Stimulated activated CD8-positive, alpha-beta memory T cell treated with anti-CD3 and anti-CD28 coated beads, Interleukin-12 subunit alpha, Interleukin-12 subunit beta, amount 100 ng/mL, for 24 hours (primary cell): ENCODE results near the gene TM4SF5.
"Not testable (repeated sequence)": the region's sequence is repeated elsewhere in the genome, so short reads cannot be mapped to it uniquely, and the experiment has no call there.

ENCODE experiments used
- DNase-seq: peaks from one replicate; pipeline ENCODE4 v3.0.0-alpha.2; 2020; ENCODE audit errors: extremely low read depth

The TM4SF5 gene

DNA sequence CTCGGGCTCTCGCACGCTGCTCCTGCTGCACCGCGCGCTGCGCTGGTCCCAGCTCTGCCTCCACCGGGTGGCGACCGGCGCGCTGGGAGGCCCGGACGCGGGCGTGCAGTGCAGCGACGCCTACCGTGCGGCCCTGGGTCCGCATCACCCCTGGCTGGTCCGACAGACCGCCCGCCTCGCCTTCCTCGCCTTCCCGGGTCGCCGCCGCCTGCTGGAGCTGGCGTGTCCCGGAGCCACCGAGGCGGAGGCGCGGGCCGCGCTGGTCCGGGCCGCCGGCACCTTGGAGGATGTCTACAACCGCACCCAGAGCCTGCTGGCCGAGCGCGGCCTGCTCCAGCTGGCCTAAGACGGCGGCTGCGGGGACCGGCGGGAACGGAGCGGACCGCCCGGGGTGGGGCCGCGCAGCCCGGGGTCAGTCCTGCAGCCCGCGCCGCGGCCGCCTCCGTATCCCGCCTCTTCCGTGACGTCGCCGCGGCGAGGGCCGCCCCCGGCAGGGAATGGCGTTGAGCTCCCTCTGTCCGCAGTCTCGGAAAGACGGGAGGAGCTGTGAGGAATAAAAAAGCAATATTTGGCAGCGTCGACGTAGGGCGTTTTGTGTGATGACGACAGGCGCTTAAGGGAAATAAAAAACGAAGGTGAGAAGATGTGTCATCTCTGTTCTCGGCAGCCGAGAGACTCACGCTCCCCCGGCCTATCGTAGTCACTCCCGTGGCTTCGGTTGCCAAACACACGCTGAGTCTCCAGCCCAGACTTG lies 18.4 kb downstream of the TM4SF5 start:
- DNase-seq = peak; percentile 52

DNA sequence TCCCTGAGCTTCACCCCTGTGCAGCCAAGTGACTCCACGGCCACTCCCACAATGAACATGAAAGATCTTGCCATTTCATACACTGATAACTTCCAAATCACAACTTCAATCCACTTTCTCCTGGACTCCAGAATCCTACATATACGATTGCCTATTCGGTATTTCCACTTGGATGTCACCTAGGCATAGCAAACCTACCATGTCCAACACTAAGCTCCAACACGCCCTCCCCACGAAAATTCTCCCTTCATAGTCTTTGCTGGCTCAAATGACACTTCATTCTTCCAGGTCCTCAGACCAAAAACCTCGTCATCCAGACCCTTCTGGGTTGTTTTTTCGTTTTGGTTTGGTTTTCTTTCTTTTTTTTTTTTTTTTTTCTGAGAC lies 19.0 kb downstream of the TM4SF5 start:
- DNase-seq = no peak

DNA sequence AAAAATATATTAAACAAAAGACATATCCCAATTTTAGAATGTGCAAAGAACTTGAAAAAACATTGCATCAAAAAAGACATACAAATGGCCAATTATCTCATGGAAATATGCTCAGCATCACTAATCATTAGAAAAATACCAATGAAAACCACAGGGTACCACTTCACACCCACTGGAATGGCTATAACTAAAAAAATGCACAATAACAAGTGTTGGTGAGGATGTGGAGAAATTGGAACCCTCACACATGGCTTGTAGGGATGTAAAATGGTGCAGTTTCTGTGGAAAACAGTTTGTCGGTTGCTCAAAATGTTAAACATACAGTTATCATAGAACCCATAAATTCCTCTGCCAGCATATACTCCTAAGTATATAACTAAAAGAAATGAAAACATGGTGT lies 23.5 kb downstream of the TM4SF5 start:
- no peak for DNase-seq

DNA sequence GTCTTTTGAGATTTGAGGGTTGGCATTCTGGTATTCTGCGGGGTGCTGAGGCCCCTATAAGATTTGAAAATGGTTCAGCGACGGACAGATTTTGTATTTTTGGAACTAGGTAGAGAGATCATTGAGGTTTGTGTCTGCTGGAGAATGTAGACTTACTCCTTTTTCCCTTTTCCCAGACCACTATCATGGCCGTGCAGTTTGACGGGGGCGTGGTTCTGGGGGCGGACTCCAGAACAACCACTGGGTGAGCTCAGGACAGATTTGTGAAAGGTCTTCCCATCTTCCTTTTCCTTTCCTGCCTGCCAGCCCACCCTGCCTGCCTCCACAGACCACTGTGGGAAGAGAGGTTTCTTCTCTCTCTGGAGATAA lies 24.9 kb downstream of the TM4SF5 start:
- no peak for DNase-seq

DNA sequence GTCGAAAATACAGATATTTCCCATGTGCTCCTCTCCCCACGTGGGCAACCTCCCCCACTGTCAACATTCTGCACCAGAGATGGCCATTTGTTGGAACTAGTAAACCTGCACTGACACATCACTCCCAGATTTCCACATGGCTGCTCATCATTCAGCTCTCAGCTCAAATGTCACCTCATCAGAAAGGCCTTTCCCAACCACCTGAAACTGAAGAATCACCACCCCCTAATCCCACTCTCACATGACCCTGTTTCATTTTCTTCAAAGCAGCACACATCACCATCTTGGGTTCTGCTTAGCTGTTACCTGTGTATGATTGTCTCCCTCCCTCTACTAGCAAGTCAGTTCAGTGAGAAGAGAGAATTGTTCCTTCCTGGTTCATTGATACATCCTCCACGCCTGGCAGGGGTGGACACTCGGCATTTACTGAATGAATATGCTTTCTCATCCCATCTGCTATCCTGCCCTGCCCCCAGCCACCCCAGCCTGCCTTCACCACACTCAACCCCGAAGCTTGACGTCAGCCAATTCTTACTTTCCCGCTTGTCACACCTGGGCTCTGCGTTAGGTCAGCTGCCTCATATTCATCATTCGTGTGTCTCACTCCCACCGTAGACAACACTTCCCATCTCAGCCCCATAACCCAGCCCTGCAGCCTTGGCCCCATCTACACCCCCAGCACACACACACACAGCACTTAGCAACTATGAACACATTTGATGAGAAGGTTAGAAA lies 28.9 kb downstream of the TM4SF5 start:
- DNase-seq = no peak

DNA sequence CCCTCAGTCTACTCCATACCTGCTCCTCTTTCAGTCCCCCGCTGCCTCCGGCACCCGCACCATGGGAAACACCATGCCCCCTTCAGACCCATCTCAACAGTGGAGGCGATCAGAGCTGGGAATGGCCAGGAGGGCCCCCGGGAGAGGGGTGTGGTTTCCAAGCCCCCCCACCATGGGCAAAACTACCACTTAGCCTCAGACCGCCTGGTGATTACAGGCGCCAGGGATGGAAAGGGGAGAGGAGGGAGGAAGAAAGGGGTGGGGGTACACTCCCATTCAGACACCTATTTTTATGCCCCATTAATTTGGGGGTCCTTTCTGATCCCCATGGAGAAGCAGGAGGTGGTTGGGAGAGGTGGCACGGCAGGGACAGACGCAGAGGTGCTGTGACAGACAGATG lies 30.5 kb downstream of the TM4SF5 start, which contains the start of gene C17orf114:
Gene C17orf114 (minus strand): TSS at position 101 of the 400 bp plus-strand sequence.
- no peak for DNase-seq

DNA sequence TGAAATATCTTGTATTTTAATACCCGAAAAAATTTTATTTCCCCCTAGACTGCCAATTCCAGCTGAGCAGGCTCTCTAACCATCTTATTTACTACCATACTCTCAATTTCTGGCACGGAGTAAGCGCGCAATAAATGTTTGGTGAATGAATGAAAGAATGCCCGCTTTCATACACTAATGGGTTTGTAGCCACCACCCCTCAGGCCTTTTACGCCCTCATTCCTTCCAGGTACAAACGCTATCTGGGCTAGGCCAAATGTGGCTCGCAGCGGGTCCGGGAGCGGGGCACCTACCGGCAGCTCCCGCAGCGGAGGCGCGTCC lies 34.7 kb downstream of the TM4SF5 start:
- DNase-seq = no peak

DNA sequence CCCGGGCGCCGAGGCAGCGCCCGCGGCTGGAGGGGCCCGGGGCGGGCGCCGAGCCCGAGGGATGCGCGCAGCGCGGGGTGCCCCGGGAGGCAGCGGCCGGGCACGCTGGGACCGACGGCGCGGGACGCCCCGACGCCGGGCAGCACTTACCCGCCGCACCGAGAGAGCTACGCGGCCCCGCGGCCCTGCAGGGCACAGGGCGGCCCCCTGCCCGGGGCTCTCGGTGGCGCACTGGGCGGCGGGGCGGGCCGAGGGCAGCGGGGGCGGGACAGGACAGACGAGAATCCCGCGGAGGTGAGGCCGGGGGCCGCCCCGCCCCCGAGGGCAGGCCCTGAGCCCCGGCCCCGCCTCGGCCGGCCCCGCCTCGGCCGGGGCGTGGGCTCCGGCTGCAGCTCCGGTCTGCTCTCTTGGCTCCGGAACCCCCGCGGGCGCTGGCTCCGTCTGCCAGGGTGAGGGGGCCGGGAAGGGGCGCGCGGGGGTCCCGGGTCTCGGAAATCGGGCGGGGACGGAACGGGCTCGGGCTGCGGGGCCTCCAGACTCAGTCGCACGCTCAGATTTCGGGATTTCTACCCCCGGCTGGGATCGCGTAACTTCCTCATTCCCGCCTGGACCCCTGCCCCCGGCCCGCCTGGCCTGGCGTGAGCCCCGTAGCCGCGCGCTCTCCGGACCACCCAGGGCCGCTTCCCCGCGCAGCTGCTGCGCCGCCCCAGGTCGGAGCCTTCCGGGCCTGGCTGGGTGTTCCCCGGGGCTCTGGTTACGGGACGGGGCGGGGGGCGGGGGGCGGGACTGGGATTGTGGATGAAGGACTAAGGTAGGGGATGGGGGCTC lies 35.3 kb downstream of the TM4SF5 start, which contains the start of gene PLD2:
Gene PLD2 (plus strand): TSS at position 376 of the 828 bp plus-strand sequence. CDS start 621 bp downstream, outside the sequence.
- peak; percentile 73 for DNase-seq

DNA sequence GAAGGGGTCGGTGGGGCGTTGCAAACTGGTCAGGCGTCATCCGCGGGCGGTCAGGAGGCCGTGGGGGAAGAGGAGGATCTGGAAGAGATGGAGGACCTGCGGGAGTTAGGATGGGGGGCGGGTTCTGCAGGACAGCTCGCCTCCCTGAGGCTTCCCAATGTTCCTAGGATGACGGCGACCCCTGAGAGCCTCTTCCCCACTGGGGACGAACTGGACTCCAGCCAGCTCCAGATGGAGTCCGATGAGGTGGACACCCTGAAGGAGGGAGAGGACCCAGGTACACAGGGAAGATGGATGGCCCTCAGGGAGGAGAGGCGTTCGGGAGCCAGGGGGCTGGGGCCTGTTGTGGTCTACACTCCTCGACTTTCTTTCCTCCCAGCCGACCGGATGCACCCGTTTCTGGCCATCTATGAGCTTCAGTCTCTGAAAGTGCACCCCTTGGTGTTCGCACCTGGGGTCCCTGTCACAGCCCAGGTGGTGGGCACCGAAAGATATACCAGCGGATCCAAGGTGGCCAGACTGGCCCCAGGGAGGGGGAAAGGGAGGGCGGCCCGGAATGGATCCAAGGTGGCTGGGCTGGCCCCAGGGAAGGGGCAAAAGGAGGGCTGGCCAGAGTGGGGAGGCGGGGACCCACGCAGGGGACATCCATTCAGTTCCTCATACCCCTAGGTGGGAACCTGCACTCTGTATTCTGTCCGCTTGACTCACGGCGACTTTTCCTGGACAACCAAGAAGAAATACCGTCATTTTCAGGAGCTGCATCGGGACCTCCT lies 36.1 kb downstream of the TM4SF5 start:
- DNase-seq = no peak

DNA sequence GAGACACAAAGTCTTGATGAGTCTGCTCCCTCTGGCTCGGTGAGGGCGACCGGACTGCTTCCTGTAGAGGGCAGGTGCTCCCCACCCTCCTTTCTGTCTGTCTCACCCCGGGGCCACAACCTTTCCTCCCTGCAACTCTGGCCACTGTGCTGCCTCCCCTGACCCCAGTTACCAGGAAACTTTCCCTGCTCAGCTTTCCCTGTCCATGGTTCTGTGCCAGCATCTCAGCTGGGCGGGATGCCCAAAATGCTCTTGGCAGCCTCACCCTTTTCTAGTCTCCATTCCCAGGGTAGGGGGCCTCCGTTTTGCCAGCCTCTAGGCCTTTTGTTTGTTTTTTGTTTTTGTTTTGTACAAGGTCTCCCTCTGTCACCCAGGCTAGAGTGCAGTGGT lies 36.7 kb downstream of the TM4SF5 start:
- no peak for DNase-seq

DNA sequence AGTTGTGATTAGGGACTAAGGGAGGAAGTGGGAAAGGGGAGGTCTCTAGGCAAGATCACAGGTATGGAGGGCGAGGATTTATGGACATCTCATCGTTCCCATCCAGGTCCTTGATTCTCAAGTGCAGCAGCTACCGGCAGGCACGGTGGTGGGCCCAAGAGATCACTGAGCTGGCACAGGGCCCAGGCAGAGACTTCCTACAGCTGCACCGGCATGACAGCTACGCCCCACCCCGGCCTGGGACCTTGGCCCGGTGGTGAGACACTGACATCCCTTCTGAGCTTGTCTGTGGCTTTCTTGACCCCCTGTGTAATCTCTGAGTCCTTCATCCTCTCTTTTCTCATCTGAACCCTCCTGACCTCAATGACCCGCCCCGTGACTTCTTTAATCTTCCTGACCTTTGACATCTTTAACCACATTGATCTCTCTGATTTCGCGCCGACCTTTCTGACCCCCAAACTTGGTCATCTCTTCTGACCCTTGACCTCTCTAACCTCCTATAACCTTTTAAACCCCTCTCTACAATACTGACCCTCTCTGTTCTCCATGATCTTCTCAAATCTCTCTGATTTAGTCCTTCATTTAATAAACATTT lies 39.1 kb downstream of the TM4SF5 start:
- no peak for DNase-seq

DNA sequence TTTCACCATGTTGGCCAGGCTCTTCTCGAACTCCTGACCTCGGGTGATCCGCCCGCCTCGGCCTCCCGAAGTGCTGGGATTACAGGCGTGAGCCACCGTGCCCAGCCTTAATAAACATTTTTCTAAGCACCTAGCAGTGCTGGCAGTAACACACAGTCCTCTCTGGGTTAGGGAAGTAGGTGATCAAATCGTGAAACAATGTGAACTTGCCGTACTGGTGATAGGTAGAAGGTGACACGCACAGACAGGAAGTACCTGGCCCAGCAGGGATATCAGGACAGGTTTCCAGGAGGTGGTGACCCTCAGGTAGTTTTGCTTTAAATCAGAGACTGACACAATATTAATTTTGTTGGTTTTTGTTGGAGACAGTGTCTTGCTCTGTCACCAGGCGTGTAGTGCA lies 39.8 kb downstream of the TM4SF5 start:
- DNase-seq = no peak

DNA sequence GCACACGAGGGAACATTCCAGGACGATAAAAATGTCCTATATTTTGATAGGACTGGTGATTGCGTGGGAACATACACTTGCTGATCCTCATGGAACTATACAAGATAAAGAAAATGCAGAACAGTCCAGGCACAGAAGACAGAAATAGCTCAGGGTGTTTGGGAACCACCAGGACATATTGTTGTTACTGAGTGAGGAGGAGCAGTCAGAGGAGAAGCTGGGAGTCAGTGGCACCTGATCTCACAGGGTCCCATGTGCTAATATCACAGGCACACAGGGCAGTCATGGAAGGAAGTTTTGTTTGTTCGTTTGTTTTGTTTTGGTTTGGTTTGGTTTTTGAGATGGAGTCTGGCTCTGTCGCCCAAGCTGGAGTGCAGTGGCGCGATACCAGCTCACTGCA lies 41.0 kb downstream of the TM4SF5 start:
- DNase-seq = no peak

DNA sequence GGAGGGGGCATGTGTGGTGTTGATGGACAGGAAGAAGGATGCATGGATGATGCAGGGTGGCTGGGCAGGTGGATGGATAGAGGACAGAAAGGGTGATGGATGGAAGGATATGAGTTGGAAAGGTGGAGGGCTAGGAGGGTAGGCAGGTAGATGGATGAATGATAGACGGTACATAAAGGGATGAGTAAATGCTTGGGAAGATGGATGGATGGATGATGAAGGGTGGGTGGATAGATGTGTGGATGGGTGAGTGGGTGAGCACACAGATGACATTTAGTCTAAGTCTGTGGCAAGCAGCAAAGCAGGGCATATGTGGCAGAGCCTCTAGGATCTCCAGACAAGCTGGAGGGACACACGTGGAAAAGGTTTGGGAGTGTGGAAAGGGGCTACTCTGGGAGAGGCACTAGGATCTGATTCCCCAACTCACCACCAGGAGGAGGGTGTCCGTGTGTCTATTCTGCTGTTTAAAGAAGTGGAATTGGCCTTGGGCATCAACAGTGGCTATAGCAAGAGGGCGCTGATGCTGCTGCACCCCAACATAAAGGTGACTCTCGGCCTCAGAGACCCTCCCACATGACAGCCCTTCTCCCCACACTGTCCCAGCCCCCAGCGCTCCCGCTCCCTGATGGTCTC lies 43.5 kb downstream of the TM4SF5 start:
- no peak for DNase-seq

DNA sequence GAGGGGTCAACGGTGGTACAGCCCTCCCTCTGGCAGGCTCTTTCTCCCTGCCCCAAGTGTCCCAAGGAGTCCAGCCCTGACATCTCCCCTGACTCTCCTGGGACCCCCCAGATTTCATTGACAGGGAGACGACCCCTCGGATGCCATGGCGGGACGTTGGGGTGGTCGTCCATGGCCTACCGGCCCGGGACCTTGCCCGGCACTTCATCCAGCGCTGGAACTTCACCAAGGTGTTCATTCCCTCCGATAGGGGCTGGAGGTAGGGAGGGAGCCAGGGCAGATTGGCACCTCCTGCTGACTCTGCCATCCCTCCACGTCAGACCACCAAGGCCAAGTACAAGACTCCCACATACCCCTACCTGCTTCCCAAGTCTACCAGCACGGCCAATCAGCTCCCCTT lies 45.1 kb downstream of the TM4SF5 start:
- DNase-seq = no peak

DNA sequence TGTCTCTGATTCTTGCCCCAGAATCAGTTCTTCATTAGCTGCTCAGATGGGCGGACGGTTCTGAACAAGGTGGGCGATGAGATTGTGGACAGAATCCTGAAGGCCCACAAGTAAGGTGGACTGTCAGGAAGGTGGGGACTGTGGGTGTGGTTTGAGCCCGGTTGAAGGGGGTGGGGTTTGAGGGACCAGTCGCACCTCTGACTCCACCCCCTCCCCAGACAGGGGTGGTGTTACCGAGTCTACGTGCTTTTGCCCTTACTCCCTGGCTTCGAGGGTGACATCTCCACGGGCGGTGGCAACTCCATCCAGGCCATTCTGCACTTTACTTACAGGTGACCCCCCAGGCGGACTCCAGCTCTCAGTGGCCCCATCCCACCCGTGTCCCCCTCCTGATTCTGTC lies 46.6 kb downstream of the TM4SF5 start:
- DNase-seq = no peak

DNA sequence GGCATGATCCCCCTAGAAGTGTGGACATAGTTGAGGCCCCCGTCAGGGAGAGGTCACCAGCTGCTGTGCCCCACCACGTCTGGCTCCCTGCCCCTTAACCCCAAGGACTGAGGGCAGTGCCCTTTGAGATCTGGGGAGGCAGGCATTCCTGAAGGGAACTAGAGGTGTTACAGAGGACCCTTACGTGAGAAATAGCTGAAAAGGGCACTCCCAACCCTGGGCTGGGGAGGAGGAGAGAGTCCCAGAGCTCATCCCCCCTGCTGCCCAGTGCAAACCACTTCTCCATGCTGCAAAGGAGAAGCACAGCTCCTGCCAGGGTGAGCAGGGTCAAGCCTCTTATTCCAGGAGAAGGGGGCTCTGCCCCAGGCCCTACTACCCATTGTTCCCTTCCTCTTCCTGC lies 51.1 kb downstream of the TM4SF5 start:
- no peak for DNase-seq

DNA sequence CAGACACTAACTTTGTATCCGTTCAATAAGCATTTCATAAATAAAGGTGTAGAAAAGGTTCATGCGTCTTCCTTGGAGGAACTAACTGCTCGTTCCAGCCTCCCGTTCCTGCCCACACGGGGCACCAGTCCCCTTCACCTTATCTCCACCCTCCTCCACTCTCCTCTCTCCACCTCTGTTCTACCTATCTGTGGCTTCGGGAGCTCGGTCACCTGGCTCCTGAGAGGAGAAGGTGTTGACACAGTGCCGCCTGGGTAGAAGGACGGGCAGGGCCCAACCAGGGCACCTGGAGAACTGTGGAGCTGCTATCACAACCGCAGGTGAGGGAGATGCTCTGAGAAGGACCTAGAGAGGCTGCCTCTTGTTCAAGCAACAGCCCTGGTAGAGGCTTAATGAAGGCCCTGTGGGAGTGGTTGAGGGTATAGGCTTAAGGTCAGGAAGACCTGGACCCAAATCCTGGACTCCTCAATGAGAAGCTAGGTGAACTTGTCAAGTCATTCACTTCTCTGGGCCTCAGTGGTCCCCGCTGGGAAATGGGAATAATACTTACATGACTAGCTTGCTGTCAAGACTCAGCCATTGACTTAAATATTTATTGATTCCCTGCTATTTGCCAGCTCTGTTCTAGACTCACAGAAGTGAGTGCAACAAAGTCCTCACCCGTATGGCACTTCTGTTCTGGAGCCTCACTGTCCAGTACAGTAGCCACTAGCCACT lies 51.8 kb downstream of the TM4SF5 start:
- no peak for DNase-seq

DNA sequence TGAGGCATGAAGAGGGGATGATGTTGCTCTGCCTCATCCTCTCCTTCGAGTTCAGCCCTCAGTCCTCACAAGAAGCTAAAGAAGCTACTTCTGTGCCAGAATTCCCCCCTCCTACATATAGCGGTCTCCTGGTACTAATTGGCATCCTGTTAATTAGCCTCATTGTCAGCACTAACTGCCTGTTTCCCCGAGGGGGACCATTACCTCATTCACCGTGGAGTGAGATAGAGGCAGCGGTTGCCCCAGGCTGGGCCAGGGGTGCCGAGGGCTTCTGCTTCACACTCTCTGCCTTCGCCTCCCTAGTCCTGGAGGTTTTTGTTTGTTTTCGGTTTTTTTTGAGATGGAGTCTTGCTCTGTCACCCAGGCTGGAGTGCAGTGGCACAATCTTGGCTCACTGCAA lies 55.7 kb downstream of the TM4SF5 start:
- no peak for DNase-seq

DNA sequence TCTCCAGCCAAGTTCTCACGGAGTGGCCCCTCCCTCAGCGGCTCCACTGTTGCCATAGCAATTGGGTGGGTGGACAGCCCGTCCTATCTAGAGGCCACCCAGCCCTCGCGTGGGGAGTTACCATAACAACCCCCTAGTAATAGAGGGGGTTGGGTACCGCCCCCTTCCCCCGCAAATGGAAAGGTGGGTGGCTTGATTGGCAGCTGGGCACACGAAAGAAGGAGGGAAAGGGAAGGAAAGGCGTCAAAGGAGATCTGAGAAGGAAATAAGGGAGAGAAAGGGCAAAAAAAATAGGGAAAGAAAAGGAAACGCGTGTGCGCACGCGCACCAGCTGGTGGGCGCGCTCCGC lies 61.1 kb downstream of the TM4SF5 start:
- DNase-seq = not testable (repeated sequence)
